Activated CD4-positive, alpha-beta T cell treated with anti-CD3 and anti-CD28 coated beads for 36 hours (primary cell): ENCODE results near the gene PRPSAP2. TPM values are rescaled to one million over a fixed set of nuclear protein-coding genes. Genes with fewer than 3 reads are reported as not detected.
"Not testable (repeated sequence)": the region's sequence is repeated elsewhere in the genome, so short reads cannot be mapped to it uniquely, and the experiment has no call there.

ENCODE experiments used
- ATAC-seq: fragments of 200-7000 bp; cut with Tn5 transposase; one replicate; pipeline ENCODE4 v1.10.0; 2021; ENCODE audit warnings: mild to moderate bottlenecking, moderate library complexity
- CTCF ChIA-PET: fragments of 350-600 bp; sonication (Branson Sonifier 250); formaldehyde crosslinking; loops from one replicate; lab custom pipeline; 2021; ENCODE audit warnings: antibody characterized with exemption; lab: Charles Lee
- POLR2A ChIA-PET: fragments of 350-600 bp; sonication (Branson Sonifier 250); formaldehyde crosslinking; loops from one replicate; lab custom pipeline; 2021; ENCODE audit warnings: antibody characterized with exemption, inconsistent platforms; lab: Charles Lee
- DNase-seq: peaks from one replicate; pipeline ENCODE4 v3.0.0-alpha.2; 2020
- H3K27ac Mint-ChIP-seq: one replicate; pipeline ENCODE4 v1.8.0; 2021; ENCODE audit warnings: mixed read lengths
- H3K27me3 Mint-ChIP-seq: one replicate; pipeline ENCODE4 v1.8.0; 2021; ENCODE audit warnings: mixed read lengths
- H3K36me3 Mint-ChIP-seq: one replicate; pipeline ENCODE4 v1.8.0; 2021; ENCODE audit warnings: low read depth, mixed read lengths
- H3K4me1 Mint-ChIP-seq: one replicate; pipeline ENCODE4 v1.8.0; 2021; ENCODE audit warnings: mixed read lengths
- H3K4me3 Mint-ChIP-seq: one replicate; pipeline ENCODE4 v1.8.0; 2021; ENCODE audit warnings: mild to moderate bottlenecking, moderate library complexity, mixed read lengths
- H3K9me3 Mint-ChIP-seq: one replicate; pipeline ENCODE4 v1.8.0; 2021; ENCODE audit warnings: low read depth, mixed read lengths
- intact Hi-C, 2 experiments: fragments of 100-400 bp; cut with DNase I in 1 of 2; cut with micrococcal nuclease in 1 of 2; formaldehyde crosslinking; loops; one replicate each; pipeline versions ENCODE4 v1.14.2 to v1.15.1; 2022 to 2024; cut with DNase I, micrococcal nuclease
- total RNA-seq, 2 experiments: library from RNA; stranded (reverse); gene quantifications; one replicate each; pipeline ENCODE4 v1.2.3, GENCODE V29; 2021

The PRPSAP2 gene
- total RNA-seq, 2 experiments from 2014 or later = 44.6 to 56.6 TPM

- Mint-ChIP-seq H3K4me3 (no peak overlapping the region), H3K36me3 (no peaks in the 10 kb centered on the region), H3K27ac (no peak overlapping the region), H3K4me1 (no peaks in the 10 kb centered on the region), H3K9me3 (no peaks in the 10 kb centered on the region), H3K27me3 (no peaks in the 10 kb centered on the region)
- no peak for ATAC-seq
- DNase-seq = no peak
- ChIA-PET POLR2A (no interaction called here), CTCF (no interaction called here)
- intact Hi-C loops = loop anchor here in 1 of 2 experiments (10.0 kb wide), 1 partner anchor 47 kb away; no protein-coding TSS in a partner anchor
Measured at GRCh38 chr17:18947866-18948265, 89.9 kb downstream of the PRPSAP2 start.

DNA sequence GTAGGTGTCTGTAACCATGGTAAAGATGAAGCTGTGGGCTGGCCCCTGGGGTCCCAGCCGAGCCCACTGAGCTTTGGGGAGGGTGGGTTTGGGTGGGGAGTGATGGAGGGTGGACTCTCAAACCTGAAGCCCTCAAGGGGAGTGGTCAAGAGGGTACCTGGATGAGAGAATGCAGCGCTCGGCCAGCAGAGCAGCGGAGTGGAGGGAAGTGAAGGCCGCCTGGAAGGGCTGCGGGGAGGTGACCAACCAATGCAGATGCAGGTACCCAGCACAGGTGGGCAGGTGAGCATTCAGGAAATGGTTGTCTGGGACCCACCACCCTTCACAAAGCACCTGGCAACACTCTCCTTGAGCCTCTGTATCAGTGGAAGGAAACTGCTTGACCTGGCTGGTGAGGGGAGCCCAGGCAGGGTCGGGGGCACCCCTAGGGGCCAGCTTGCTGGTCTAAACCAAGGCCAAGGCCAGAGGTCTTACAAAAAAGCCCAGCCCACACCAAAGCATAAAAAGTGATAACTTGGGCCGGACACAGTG lies 90.6 kb downstream of the PRPSAP2 start:
- H3K36me3 Mint-ChIP-seq = no peaks in the 10 kb centered on the region
- ATAC-seq (no peak), DNase-seq (no peak)
- POLR2A ChIA-PET = no interaction called here
- H3K4me3 Mint-ChIP-seq = no peak overlapping the region
- H3K27me3 Mint-ChIP-seq = no peaks in the 10 kb centered on the region
- H3K27ac Mint-ChIP-seq = no peak overlapping the region
- intact Hi-C loops = loop anchor here in 1 of 2 experiments (10.0 kb wide), 1 partner anchor 46 kb away; no protein-coding TSS in a partner anchor
- CTCF ChIA-PET = no interaction called here
- H3K4me1 Mint-ChIP-seq = peaks cover 3% of the 10 kb centered on the region
- no peaks in the 10 kb centered on the region for H3K9me3 Mint-ChIP-seq

DNA sequence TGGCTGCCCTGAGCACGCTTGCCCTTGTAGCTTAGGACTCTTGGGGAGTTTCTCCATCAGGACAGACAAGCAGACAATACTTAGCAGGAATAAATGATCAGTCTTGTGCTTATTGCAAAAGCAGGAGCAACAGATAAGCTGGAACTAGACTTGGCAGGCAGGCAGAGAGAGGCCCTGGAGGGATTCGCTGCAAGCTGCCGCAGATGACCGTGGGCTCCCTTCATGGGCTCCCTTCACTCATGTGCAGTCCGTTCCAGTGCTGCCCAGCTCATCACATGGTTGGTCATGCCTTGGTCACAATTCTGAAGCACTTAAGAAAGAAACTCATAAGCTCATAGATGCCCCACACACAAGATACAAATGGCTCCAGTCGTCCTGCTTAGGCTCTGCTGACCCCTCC lies 91.6 kb downstream of the PRPSAP2 start:
- ChIA-PET CTCF (interaction anchor here (1.0 kb wide), 1 partner anchor 11 kb away, joined by 3 read pairs; no protein-coding TSS in a partner anchor), POLR2A (no interaction called here)
- peaks cover 11% of the 10 kb centered on the region for H3K4me1 Mint-ChIP-seq
- H3K36me3 Mint-ChIP-seq = no peaks in the 10 kb centered on the region
- ATAC-seq (no peak), DNase-seq (no peak)
- H3K27me3 Mint-ChIP-seq = no peaks in the 10 kb centered on the region
- intact Hi-C loops = loop anchor here in 1 of 2 experiments (10.0 kb wide), 1 partner anchor 45 kb away; no protein-coding TSS in a partner anchor
- no peaks in the 10 kb centered on the region for H3K9me3 Mint-ChIP-seq
- no peak overlapping the region for H3K27ac Mint-ChIP-seq
- no peak overlapping the region for H3K4me3 Mint-ChIP-seq

- Mint-ChIP-seq H3K27me3 (no peaks in the 10 kb centered on the region), H3K9me3 (no peaks in the 10 kb centered on the region), H3K27ac (no peak overlapping the region), H3K4me1 (peaks cover 15% of the 10 kb centered on the region), H3K4me3 (no peak overlapping the region), H3K36me3 (no peaks in the 10 kb centered on the region)
- intact Hi-C loops = no loop called here
- CTCF ChIA-PET = interaction anchor here (0.9 kb wide), 1 partner anchor 11 kb away, joined by 3 read pairs; no protein-coding TSS in a partner anchor
- DNase-seq (no peak), ATAC-seq (no peak)
- POLR2A ChIA-PET = no interaction called here
Measured at GRCh38 chr17:18950346-18950745, 92.4 kb downstream of the PRPSAP2 start.

DNA sequence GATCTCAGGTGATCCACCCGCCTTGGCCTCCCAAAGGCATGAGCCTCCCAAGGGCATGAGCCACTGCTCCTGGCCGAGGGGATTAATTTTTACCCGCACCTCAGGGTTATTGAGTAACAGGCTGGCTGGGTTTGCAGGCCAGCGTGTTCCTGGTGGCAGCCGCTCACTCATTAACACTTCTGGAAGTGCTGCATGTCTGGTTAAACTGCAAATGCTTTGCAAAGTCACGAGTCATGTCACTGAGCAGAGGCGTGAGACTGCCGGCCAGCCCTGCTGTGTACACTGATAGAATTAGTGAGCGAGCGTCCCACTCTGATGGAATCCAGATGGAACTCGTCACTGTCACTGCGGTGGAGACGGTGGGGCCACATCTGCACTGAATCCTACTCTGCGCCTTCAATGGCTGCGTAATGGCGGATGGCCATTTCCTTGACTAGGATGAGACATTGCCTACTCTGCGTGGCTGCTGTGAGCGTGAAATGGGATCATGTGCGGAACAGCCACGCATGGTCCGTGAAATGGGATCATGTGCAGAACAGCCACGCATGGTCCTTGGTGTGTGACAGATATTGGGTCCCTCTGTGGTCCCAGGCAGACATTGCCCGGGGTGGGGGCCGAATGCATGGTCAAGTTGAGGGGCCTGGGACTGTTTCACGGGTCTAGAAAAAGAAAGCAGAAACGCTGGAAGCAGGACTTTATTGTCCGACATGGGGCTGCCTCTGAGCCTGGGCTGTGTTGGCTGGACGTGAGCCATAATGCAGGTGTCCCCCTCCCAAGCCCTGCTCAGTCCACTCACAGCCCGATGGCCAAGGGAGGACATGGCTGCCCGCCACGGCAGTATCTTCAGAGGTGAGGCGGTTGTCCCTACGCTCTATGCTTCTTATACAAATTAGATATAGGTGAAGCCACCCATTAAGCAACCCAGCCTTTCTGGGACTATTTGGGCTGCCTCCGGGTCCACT lies 93.3 kb downstream of the PRPSAP2 start:
- CTCF ChIA-PET = interaction anchor here (0.9 kb wide), 1 partner anchor 10 kb away, joined by 3 read pairs; no protein-coding TSS in a partner anchor
- no peak for ATAC-seq
- POLR2A ChIA-PET = no interaction called here
- Mint-ChIP-seq H3K4me3 (no peak overlapping the region), H3K4me1 (peaks cover 20% of the 10 kb centered on the region), H3K27me3 (no peaks in the 10 kb centered on the region), H3K9me3 (no peaks in the 10 kb centered on the region), H3K27ac (no peak overlapping the region), H3K36me3 (no peaks in the 10 kb centered on the region)
- intact Hi-C loops = no loop called here
- DNase-seq = no peak

GRCh38 chr17:18951941-18952842 lies 94.3 kb downstream of the PRPSAP2 start, which contains the start of gene SLC5A10:
Gene SLC5A10, plus strand, starts transcription at chr17:18952165. Its CDS starts 41 bp downstream, at chr17:18952206.
- ATAC-seq = no peak
- H3K27ac Mint-ChIP-seq = no peak within 1 kb of the TSS

DNA sequence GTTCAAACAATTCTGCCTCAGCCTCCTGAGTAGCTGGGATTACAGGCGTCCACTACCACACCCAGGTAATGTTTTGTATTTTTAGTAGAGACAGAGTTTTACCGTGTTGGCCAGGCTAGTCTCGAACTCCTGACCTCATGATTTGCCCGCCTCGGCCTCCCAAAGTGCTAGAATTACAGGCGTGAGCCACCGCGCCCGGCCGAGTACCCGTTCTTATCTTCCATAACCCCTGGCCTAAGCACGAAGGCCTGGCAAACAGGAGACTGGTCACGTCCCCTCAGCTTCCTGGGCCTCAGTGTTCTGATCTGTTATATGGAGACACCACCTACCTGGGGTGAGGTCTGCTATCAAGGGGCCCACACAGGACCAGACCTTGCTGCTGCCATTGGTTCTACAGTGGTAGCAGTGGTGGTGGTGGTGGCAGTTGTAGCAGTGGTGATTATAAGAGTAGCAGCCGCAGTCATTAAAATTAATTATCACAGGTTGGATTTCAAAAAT lies 95.3 kb downstream of the PRPSAP2 start:
- H3K9me3 Mint-ChIP-seq = no peaks in the 10 kb centered on the region
- intact Hi-C loops = no loop called here
- no peak overlapping the region for H3K4me3 Mint-ChIP-seq
- H3K27me3 Mint-ChIP-seq = no peaks in the 10 kb centered on the region
- H3K27ac Mint-ChIP-seq = no peak overlapping the region
- H3K4me1 Mint-ChIP-seq = peaks cover 28% of the 10 kb centered on the region
- ChIA-PET POLR2A (no interaction called here), CTCF (interaction anchor here (0.5 kb wide), 1 partner anchor 31 kb away, joined by 3 read pairs; no protein-coding TSS in a partner anchor)
- ATAC-seq (no peak), DNase-seq (no peak)
- no peaks in the 10 kb centered on the region for H3K36me3 Mint-ChIP-seq

More at GRCh38 chr17:18951941-18952842, 94.3 kb downstream of the PRPSAP2 start, which contains the start of gene SLC5A10:
- DNase-seq = no peak
- H3K27me3 Mint-ChIP-seq = no peaks in the 10 kb centered on the region
- H3K9me3 Mint-ChIP-seq = no peaks in the 10 kb centered on the region
- POLR2A ChIA-PET = no interaction called here
- intact Hi-C loops = no loop called here
- no peak within 1 kb of the TSS for H3K4me3 Mint-ChIP-seq
- CTCF ChIA-PET = interaction anchor here (0.5 to 0.7 kb wide), 2 partner anchors 9 to 30 kb away, joined by 3 read pairs; no protein-coding TSS in a partner anchor
- H3K36me3 Mint-ChIP-seq = no peaks in the 10 kb centered on the region
- peaks cover 28% of the 10 kb centered on the region for H3K4me1 Mint-ChIP-seq

GRCh38 chr17:18954321-18954720 lies 96.4 kb downstream of the PRPSAP2 start:
- Mint-ChIP-seq H3K36me3 (no peaks in the 10 kb centered on the region), H3K4me3 (no peak overlapping the region), H3K27ac (no peak overlapping the region), H3K27me3 (no peaks in the 10 kb centered on the region), H3K4me1 (peaks cover 28% of the 10 kb centered on the region), H3K9me3 (no peaks in the 10 kb centered on the region)
- ATAC-seq (no peak), DNase-seq (no peak)
- ChIA-PET POLR2A (no interaction called here), CTCF (interaction anchor here (0.7 to 1.4 kb wide), 3 partner anchors 10 to 212 kb away, joined by 3 to 4 read pairs (median 3); no protein-coding TSS in a partner anchor)
- intact Hi-C loops = no loop called here

DNA sequence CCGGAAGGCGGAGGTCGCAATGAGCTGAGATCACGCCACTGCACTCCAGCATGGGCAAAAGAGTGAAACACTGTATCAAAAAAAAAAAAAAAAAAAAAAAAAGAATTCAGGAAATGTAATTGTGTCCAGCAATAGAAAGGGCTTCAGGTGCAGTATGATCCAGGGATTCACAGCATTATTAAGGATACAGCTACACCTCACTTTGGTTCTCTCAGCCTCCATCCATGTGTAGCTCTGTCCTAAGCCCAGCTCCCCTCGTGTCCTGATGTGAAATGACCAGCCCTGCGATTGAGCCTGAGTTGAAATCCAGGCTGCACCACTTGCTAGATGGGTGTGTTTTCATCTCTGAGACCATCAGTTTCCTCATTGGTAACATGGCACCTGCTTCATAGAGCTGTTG lies 97.1 kb downstream of the PRPSAP2 start:
- no peaks in the 10 kb centered on the region for H3K36me3 Mint-ChIP-seq
- ATAC-seq (no peak), DNase-seq (no peak)
- H3K27me3 Mint-ChIP-seq = no peaks in the 10 kb centered on the region
- CTCF ChIA-PET = interaction anchor here (0.6 to 1.4 kb wide), 6 partner anchors 11 to 329 kb away, joined by 3 to 4 read pairs (median 3); no protein-coding TSS in a partner anchor
- intact Hi-C loops = no loop called here
- no peaks in the 10 kb centered on the region for H3K9me3 Mint-ChIP-seq
- no peak overlapping the region for H3K27ac Mint-ChIP-seq
- H3K4me1 Mint-ChIP-seq = peaks cover 28% of the 10 kb centered on the region
- no peak overlapping the region for H3K4me3 Mint-ChIP-seq
- POLR2A ChIA-PET = no interaction called here

- H3K9me3 Mint-ChIP-seq, H3K36me3 Mint-ChIP-seq, H3K4me3 Mint-ChIP-seq, DNase-seq, POLR2A ChIA-PET, H3K27me3 Mint-ChIP-seq, H3K27ac Mint-ChIP-seq, intact Hi-C loops, ATAC-seq: not testable (repeated sequence)
- H3K4me1 Mint-ChIP-seq = peaks cover 34% of the 10 kb centered on the region
- CTCF ChIA-PET = interaction anchor here (0.6 to 0.7 kb wide), 2 partner anchors 10 to 12 kb away, joined by 4 to 6 read pairs; no protein-coding TSS in a partner anchor
Measured at GRCh38 chr17:18956021-18956420, 98.1 kb downstream of the PRPSAP2 start.
